Endothelial cell of umbilical vein (primary cell): Measurements from ENCODE around the gene EYS.

Experiments
- CTCF ChIP-seq, 2 donors: IDR thresholded peaks; 1 replicate in 1 of 2; 2 replicates in 1 of 2; pipeline ENCODE4 v1.5.1; 2011; ENCODE audit warnings: low read length in 2 of 2, mild to moderate bottlenecking in 2 of 2, moderate library complexity in 2 of 2, control low read depth in 1 of 2, inconsistent platforms in 1 of 2, low read depth in 1 of 2; ENCODE audit not compliant: insufficient read depth in 1 of 2; ENCODE audit errors: extremely low read depth in 1 of 2
- EZH2 ChIP-seq: IDR thresholded peaks from 2 replicates; pipeline ENCODE4 v1.6.1; 2012; ENCODE audit warnings: borderline replicate concordance, low read depth, mild to moderate bottlenecking, moderate library complexity, low read length, inconsistent platforms; ENCODE audit not compliant: severe bottlenecking
- FOS ChIP-seq: IDR thresholded peaks from 2 replicates; pipeline ENCODE4 v1.6.1; 2011; ENCODE audit warnings: mild to moderate bottlenecking, low read length, moderate library complexity, borderline replicate concordance; ENCODE audit not compliant: insufficient read depth
- GATA2 ChIP-seq: IDR thresholded peaks from 2 replicates; pipeline ENCODE4 v1.7.0; 2011; ENCODE audit warnings: low read depth, mild to moderate bottlenecking, moderate library complexity, mixed read lengths, low read length; ENCODE audit not compliant: insufficient read length, insufficient read depth
- MAX ChIP-seq: IDR thresholded peaks from 2 replicates; pipeline ENCODE4 v1.6.1; 2011; ENCODE audit not compliant: insufficient read depth, insufficient read length
- MYC ChIP-seq: IDR thresholded peaks from one replicate; pipeline ENCODE4 v1.6.1; 2011; ENCODE audit warnings: mild to moderate bottlenecking, low read depth, low read length
- POLR2A ChIP-seq: IDR thresholded peaks from 2 replicates; pipeline ENCODE4 v1.6.1; 2012; ENCODE audit warnings: low read depth, mild to moderate bottlenecking, control low read depth, low read length
- POLR2AphosphoS5 ChIP-seq: IDR thresholded peaks from 2 replicates; pipeline ENCODE4 v1.6.1; 2012; ENCODE audit warnings: low read depth, mild to moderate bottlenecking, control low read depth, low read length, moderate library complexity; ENCODE audit not compliant: insufficient read depth

GRCh38 chr6:63814459-63814858 is 1892.6 kb downstream of the EYS start:
- no peak for TF ChIP-seq POLR2A
- no peak for TF ChIP-seq EZH2
- TF ChIP-seq CTCF (IDR thresholded peaks at IDR 0.05; ENCODE audit: extremely low read depth in 1 of 2, insufficient read depth in 1 of 2, low read depth in 1 of 2, low read length in 2 of 2), result no peak
- TF ChIP-seq FOS, result no peak
- TF ChIP-seq POLR2AphosphoS5, result no peak
- TF ChIP-seq MYC, result no peak
- TF ChIP-seq GATA2, result no peak
- TF ChIP-seq MAX, result no peak
